H1 (cell line): ENCODE data around the gene SBNO2. TPM values are rescaled to one million over a fixed set of nuclear protein-coding genes. Genes with fewer than 3 reads are reported as not detected.

ENCODE experiments used
- CTCF ChIA-PET: fragments of 300-600 bp; sonication (Branson Sonifier 250); formaldehyde crosslinking; loops from one replicate; lab custom pipeline; 2021; ENCODE audit not compliant: partially characterized antibody; lab: Charles Lee
- POLR2A ChIA-PET: fragments of 300-600 bp; sonication (Branson Sonifier 250); formaldehyde crosslinking; loops from one replicate; lab custom pipeline; 2021; ENCODE audit warnings: inconsistent platforms; ENCODE audit not compliant: partially characterized antibody; lab: Charles Lee
- DNase-seq, 2 experiments: peaks; one replicate each; pipeline versions ENCODE4 v3.0.0 to v3.0.0-alpha.2; 2010 to 2022; ENCODE audit warnings: low spot score in 2 of 2, low read depth in 1 of 2, mixed read lengths in 1 of 2
- FAIRE-seq: peaks from 2 replicates; lab custom pipeline; 2011; peaks lifted over from hg19 to GRCh38; lab: Jason Lieb, UNC
- H2AFZ ChIP-seq: 2 replicates; pipeline ENCODE4 v1.8.1; 2012; ENCODE audit warnings: low read length, inconsistent platforms
- H2AK5ac ChIP-seq: 2 replicates; pipeline ENCODE4 v1.6.1; 2013; ENCODE audit warnings: low read depth, low read length
- H2BK120ac ChIP-seq: replicated peaks from 2 replicates; pipeline ENCODE3; 2013; ENCODE audit warnings: low read depth, low read length, inconsistent platforms
- H2BK12ac ChIP-seq: 2 replicates; pipeline ENCODE4 v1.6.1; 2013; ENCODE audit warnings: low read depth, low read length
- H2BK15ac ChIP-seq: 2 replicates; pipeline ENCODE4 v1.6.1; 2013; ENCODE audit warnings: low read length
- H2BK20ac ChIP-seq: 2 replicates; pipeline ENCODE4 v1.6.1; 2013; ENCODE audit warnings: low read length
- H2BK5ac ChIP-seq: 2 replicates; pipeline ENCODE4 v1.6.1; 2013; ENCODE audit warnings: low read depth, low read length
- H3K14ac ChIP-seq: 2 replicates; pipeline ENCODE4 v1.6.1; 2013; ENCODE audit warnings: inconsistent platforms; ENCODE audit not compliant: insufficient read length
- H3K18ac ChIP-seq: 2 replicates; pipeline ENCODE4 v1.6.1; 2013; ENCODE audit warnings: low read length; ENCODE audit errors: extremely low read depth
- H3K23ac ChIP-seq: 2 replicates; pipeline ENCODE4 v1.6.1; 2013; ENCODE audit warnings: inconsistent platforms; ENCODE audit not compliant: insufficient read length
- H3K23me2 ChIP-seq: 2 replicates; pipeline ENCODE4 v1.6.1; 2013; ENCODE audit warnings: low read depth, low read length
- H3K27ac ChIP-seq: 2 replicates; pipeline ENCODE4 v1.6.1; 2011; ENCODE audit warnings: low read depth, low read length, inconsistent platforms
- H3K27me3 ChIP-seq, 4 experiments: replicated peaks in 1 of 4; 1 replicate in 1 of 4; 2 replicates in 3 of 4; pipeline versions ENCODE4 v1.6.1 to v1.8.1; 2011 to 2013; ENCODE audit warnings: low read length in 3 of 4, mild to moderate bottlenecking in 3 of 4, inconsistent platforms in 2 of 4, mixed read lengths in 2 of 4, moderate library complexity in 1 of 4; ENCODE audit not compliant: control insufficient read depth in 3 of 4, insufficient read depth in 3 of 4; ENCODE audit errors: extremely low read depth in 1 of 4
- H3K36me3 ChIP-seq, 4 experiments: 2 replicates each; pipeline versions ENCODE4 v1.6.1 to v1.8.1; 2011 to 2013; ENCODE audit warnings: mild to moderate bottlenecking in 4 of 4, low read length in 3 of 4, moderate library complexity in 2 of 4, control low read depth in 1 of 4, inconsistent platforms in 1 of 4; ENCODE audit not compliant: insufficient read depth in 4 of 4, control insufficient read depth in 2 of 4
- H3K4ac ChIP-seq: replicated peaks from 2 replicates; pipeline ENCODE3; 2013; ENCODE audit warnings: low read length, low read depth, mixed read lengths, inconsistent platforms; ENCODE audit not compliant: insufficient read length
- H3K4me1 ChIP-seq, 4 experiments: replicated peaks in 1 of 4; 1 replicate in 1 of 4; 2 replicates in 3 of 4; pipeline versions ENCODE4 v1.6.1 to v1.8.1; 2011 to 2013; ENCODE audit warnings: low read length in 3 of 4, inconsistent platforms in 2 of 4, mixed read lengths in 1 of 4; ENCODE audit not compliant: insufficient read depth in 4 of 4, control insufficient read depth in 3 of 4
- H3K4me2 ChIP-seq, 2 experiments: 2 replicates each; pipeline versions ENCODE4 v1.6.1 to v1.8.1; 2011 to 2013; ENCODE audit warnings: low read depth in 2 of 2, low read length in 2 of 2, control low read depth in 1 of 2, inconsistent platforms in 1 of 2, mild to moderate bottlenecking in 1 of 2; ENCODE audit not compliant: insufficient read depth in 1 of 2
- H3K4me3 ChIP-seq, 4 experiments: fragments of 200-600, 300-600 bp in 1 of 4; sonication (generic), shearing (Covaris generic), sonication (Bioruptor Twin) in 1 of 4; 2 replicates each; pipeline versions ENCODE4 v1.5.1 to v1.8.1; 2011 to 2016; ENCODE audit warnings: low read length in 4 of 4, low read depth in 3 of 4, control low read depth in 2 of 4, inconsistent platforms in 2 of 4, mild to moderate bottlenecking in 2 of 4, mixed read lengths in 1 of 4, moderate library complexity in 1 of 4; ENCODE audit not compliant: insufficient read depth in 2 of 4; ENCODE audit errors: extremely low read depth in 1 of 4
- H3K56ac ChIP-seq: replicated peaks from 2 replicates; pipeline ENCODE3; 2013; ENCODE audit warnings: low read depth, mild to moderate bottlenecking, mixed read lengths, low read length, inconsistent platforms; ENCODE audit not compliant: insufficient read length
- H3K79me1 ChIP-seq: 2 replicates; pipeline ENCODE4 v1.6.1; 2013; ENCODE audit warnings: low read depth, low read length, control low read depth
- H3K79me2 ChIP-seq, 2 experiments: 2 replicates each; pipeline versions ENCODE4 v1.6.1 to v1.8.1; 2012 to 2013; ENCODE audit warnings: low read length in 2 of 2, mild to moderate bottlenecking in 2 of 2, inconsistent platforms in 1 of 2; ENCODE audit not compliant: insufficient read depth in 2 of 2, control insufficient read depth in 1 of 2
- H3K9ac ChIP-seq, 4 experiments: replicated peaks in 1 of 4; 1 replicate in 1 of 4; 2 replicates in 3 of 4; pipeline versions ENCODE4 v1.6.1 to v1.8.1; 2011 to 2013; ENCODE audit warnings: low read depth in 3 of 4, low read length in 3 of 4, control low read depth in 2 of 4, mild to moderate bottlenecking in 2 of 4, moderate library complexity in 2 of 4, inconsistent platforms in 1 of 4; ENCODE audit errors: extremely low read depth in 1 of 4
- H3K9me3 ChIP-seq, 2 experiments: 2 replicates each; pipeline versions ENCODE4 v1.6.1 to v1.8.1; 2012 to 2013; ENCODE audit warnings: mild to moderate bottlenecking in 2 of 2, moderate library complexity in 2 of 2, control low read depth in 1 of 2, inconsistent platforms in 1 of 2, low read depth in 1 of 2, low read length in 1 of 2, mixed read lengths in 1 of 2; ENCODE audit not compliant: insufficient read depth in 2 of 2
- H4K20me1 ChIP-seq, 2 experiments: replicated peaks in 1 of 2; 2 replicates each; pipeline versions ENCODE3 to v1.8.1; 2011 to 2013; ENCODE audit warnings: inconsistent platforms in 2 of 2, low read length in 2 of 2, mild to moderate bottlenecking in 1 of 2; ENCODE audit not compliant: insufficient read depth in 2 of 2, control insufficient read depth in 1 of 2
- H4K5ac ChIP-seq: 2 replicates; pipeline ENCODE4 v1.6.1; 2013; ENCODE audit warnings: low read length, low read depth, mixed read lengths, inconsistent platforms; ENCODE audit not compliant: insufficient read length
- H4K8ac ChIP-seq: 2 replicates; pipeline ENCODE4 v1.8.0; 2013; ENCODE audit warnings: mild to moderate bottlenecking, moderate library complexity, low read length, inconsistent platforms; ENCODE audit not compliant: insufficient read depth; ENCODE audit errors: extremely low read depth
- H4K91ac ChIP-seq: replicated peaks from 2 replicates; pipeline ENCODE3; 2013; ENCODE audit warnings: low read length, mixed read lengths, inconsistent platforms; ENCODE audit not compliant: insufficient read length
- CEBPB ChIP-seq: IDR thresholded peaks from 2 replicates; pipeline ENCODE4 v1.6.1; 2012; ENCODE audit warnings: low read depth, low read length
- EZH2 ChIP-seq: fragments of 200-600 bp; sonication (generic); IDR thresholded peaks from 2 replicates; pipeline ENCODE4 v1.7.1; 2012; ENCODE audit warnings: low read depth, mild to moderate bottlenecking, moderate library complexity, low read length, inconsistent platforms; ENCODE audit not compliant: severe bottlenecking
- NRF1 ChIP-seq: IDR thresholded peaks from 2 replicates; pipeline ENCODE4 v1.6.1; 2011; ENCODE audit warnings: mild to moderate bottlenecking, low read depth, low read length, improper control_type of control experiment
- POLR2A ChIP-seq, 2 experiments: IDR thresholded peaks; 1 replicate in 1 of 2; 2 replicates in 1 of 2; pipeline ENCODE4 v1.6.1; 2011; ENCODE audit warnings: low read depth in 2 of 2, low read length in 2 of 2, mild to moderate bottlenecking in 2 of 2; ENCODE audit errors: control extremely low read depth in 1 of 2
- POLR2AphosphoS5 ChIP-seq: IDR thresholded peaks from 2 replicates; pipeline ENCODE4 v1.6.1; 2011; ENCODE audit warnings: low read depth, low read length
- WGBS, 2 experiments: shearing (Covaris generic) in 1 of 2; methylation state at CpG; one replicate each; pipeline versions ENCODE4 v1.1.6 to v1.1.7; 2013 to 2015; ENCODE audit warnings: low lambda C conversion rate in 2 of 2, mixed read lengths in 2 of 2, inconsistent platforms in 1 of 2, low coverage in 1 of 2, missing lambda C conversion rate in 1 of 2; ENCODE audit not compliant: insufficient replicate concordance in 2 of 2, insufficient coverage in 1 of 2, insufficient read length in 1 of 2; ENCODE audit errors: extremely low coverage in 1 of 2, missing lambda C conversion rate in 1 of 2; 5-methylcytosine and 5-hydroxymethylcytosine counted together
- polyA plus RNA-seq, 7 experiments: library from polyadenylated mRNA; depleted of rRNA in 3 of 7; stranded (reverse) in 5 of 7; unstranded in 2 of 7; fragments of >200 nt in 5 of 7; fragments of 200-250 nt in 2 of 7; gene quantifications; 1 replicate in 5 of 7; 2 replicates in 1 of 7; 4 replicates in 1 of 7; pipeline versions ENCODE4 v1.2.1 to v1.2.3, GENCODE V29; 2011 to 2013; ENCODE audit warnings: missing spikeins in 2 of 7, mixed read lengths in 2 of 7
- total RNA-seq: library from RNA; stranded (reverse); fragmentation: NEBNext Ultra II Directional; extraction: Animal tissue kit (Norgen Biotek cat#: 25700); gene quantifications from 2 replicates; pipeline ENCODE4 v1.2.1, GENCODE V29; 2021
- TF ChIP-seq, protein P1 (sequence below), 3 experiments: IDR thresholded peaks; 1 replicate in 2 of 3; 2 replicates in 1 of 3; pipeline versions ENCODE4 v1.5.1 to v1.6.1; 2011; ENCODE audit warnings: low read length in 3 of 3, mild to moderate bottlenecking in 3 of 3, inconsistent platforms in 2 of 3, low read depth in 1 of 3, moderate library complexity in 1 of 3; ENCODE audit not compliant: insufficient read depth in 1 of 3; ENCODE audit errors: control extremely low read depth in 1 of 3

The SBNO2 gene
- total and polyA plus RNA-seq, 2 of the 8 experiments (the other 6 are each of a cell fraction or from before 2014, with no cell fraction given): 12.2 to 31.4 TPM

DNA sequence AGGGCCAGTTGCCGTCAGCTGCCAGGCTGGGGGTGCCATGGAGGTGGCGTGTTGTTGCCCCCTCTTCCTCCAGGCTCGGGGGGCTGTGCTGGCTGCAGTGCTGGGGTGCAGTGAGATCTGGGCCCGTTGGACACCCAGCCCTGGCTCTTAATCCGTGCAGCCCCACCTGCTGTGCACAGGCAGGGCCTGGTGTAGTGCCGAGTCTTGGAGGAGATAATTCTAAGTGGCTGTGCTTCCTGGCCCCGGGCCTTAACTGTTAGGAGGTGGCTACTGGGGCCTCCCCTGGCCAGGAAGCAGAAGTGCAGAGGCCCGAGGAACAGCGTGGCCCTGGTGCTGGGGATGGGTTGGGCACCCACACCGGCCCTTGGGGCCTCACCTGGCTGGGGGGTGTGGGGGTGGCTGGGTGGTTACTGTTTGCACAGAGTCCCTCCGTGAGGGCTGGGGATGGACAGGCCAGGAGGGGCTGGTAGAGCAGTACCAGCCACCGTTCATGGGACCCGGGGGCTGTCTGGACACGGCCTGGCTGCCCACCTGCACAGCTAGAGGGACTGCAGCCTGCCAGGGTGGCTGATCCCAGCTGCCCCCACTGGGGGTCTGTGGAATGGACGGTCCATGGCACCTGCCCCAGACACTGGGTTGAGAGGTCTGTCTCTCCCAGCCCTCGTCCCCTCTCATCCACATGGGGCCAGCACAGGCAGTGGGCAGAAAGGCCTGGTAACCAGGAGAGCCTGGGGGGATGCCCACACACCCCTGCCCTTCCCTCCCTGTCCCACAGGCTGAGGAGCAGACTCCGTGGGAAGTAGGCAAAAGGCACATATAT lies 67.0 kb downstream of the SBNO2 start:
- TF ChIP-seq POLR2AphosphoS5 (peak; percentile 26; the same call in 1 of the 2 replicates), CEBPB (no peak), POLR2A (IDR thresholded peaks at IDR 0.05; ENCODE audit: control extremely low read depth in 1 of 2, low read depth in 2 of 2, low read length in 2 of 2) (peak in 1 of 2 experiments; percentile 7; a peak in 1 of 3 replicates), NRF1 (no peak), EZH2 (no peak)
- TF ChIP-seq, protein P1, sequence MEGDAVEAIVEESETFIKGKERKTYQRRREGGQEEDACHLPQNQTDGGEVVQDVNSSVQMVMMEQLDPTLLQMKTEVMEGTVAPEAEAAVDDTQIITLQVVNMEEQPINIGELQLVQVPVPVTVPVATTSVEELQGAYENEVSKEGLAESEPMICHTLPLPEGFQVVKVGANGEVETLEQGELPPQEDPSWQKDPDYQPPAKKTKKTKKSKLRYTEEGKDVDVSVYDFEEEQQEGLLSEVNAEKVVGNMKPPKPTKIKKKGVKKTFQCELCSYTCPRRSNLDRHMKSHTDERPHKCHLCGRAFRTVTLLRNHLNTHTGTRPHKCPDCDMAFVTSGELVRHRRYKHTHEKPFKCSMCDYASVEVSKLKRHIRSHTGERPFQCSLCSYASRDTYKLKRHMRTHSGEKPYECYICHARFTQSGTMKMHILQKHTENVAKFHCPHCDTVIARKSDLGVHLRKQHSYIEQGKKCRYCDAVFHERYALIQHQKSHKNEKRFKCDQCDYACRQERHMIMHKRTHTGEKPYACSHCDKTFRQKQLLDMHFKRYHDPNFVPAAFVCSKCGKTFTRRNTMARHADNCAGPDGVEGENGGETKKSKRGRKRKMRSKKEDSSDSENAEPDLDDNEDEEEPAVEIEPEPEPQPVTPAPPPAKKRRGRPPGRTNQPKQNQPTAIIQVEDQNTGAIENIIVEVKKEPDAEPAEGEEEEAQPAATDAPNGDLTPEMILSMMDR (IDR thresholded peaks at IDR 0.05; ENCODE audit: control extremely low read depth in 1 of 3, insufficient read depth in 1 of 3, low read depth in 1 of 3, low read length in 3 of 3): peak in 1 of 3 experiments; percentile 5; a peak in 1 of 4 replicates
- TF ChIP-seq, all 59 proteins: peak for 3
- peaks cover 0 to 15% (median 7%) of the 10 kb centered on the region in 4 experiments; a peak in 5 of 7 replicates for H3K4me1 ChIP-seq
- H4K8ac ChIP-seq: peak overlapping the region; percentile 3
- no peak overlapping the region for H3K14ac ChIP-seq
- no peak overlapping the region for H4K5ac ChIP-seq
- FAIRE-seq (no peak), DNase-seq (no peak)
- peaks cover 4% of the 10 kb centered on the region for H3K79me1 ChIP-seq
- no peak overlapping the region for H2BK15ac ChIP-seq
- peaks cover 8 to 32% (median 17%) of the 10 kb centered on the region in 4 experiments; a peak in 6 of 8 replicates for H3K36me3 ChIP-seq
- no peak overlapping the region for H3K4ac ChIP-seq
- 0 out of 2 replicates have a peak overlapping the region, but pooled peaks have one; percentile 7 for H3K27ac ChIP-seq
- no peaks in the 10 kb centered on the region; a peak in 1 of 4 replicates for H3K79me2 ChIP-seq
- no peak overlapping the region for H2BK120ac ChIP-seq
- WGBS, 2 experiments: 90% methylated on average over 13 of the region's 17 CpGs; no CpG with 5 or more reads in 1 of the 2 experiments
- no peak overlapping the region for H3K56ac ChIP-seq
- H3K4me2 ChIP-seq: no peak overlapping the region
- H3K9me3 ChIP-seq: no peaks in the 10 kb centered on the region
- no peak overlapping the region for H2BK20ac ChIP-seq
- no peak overlapping the region for H3K9ac ChIP-seq
- no peak overlapping the region for H2BK12ac ChIP-seq
- H3K18ac ChIP-seq: no peak overlapping the region
- H3K23ac ChIP-seq: no peak overlapping the region
- H3K27me3 ChIP-seq: no peaks in the 10 kb centered on the region
- H3K4me3 ChIP-seq: no peak overlapping the region
- H2BK5ac ChIP-seq: no peak overlapping the region
- H2AK5ac ChIP-seq: no peak overlapping the region
- H4K91ac ChIP-seq: no peak overlapping the region
- peaks cover 7% of the 10 kb centered on the region; the same call in 1 of the 2 replicates for H3K23me2 ChIP-seq
- H2AFZ ChIP-seq: no peak overlapping the region
- peaks cover 5 to 14% of the 10 kb centered on the region in 2 experiments for H4K20me1 ChIP-seq
- CTCF ChIA-PET: interaction anchor here (0.5 to 2.1 kb wide), 7 partner anchors 9 to 92 kb away, joined by 3 to 5 read pairs (median 3); no protein-coding TSS in a partner anchor
- POLR2A ChIA-PET: interaction anchor here (0.9 to 9.8 kb wide), 10 partner anchors 8 to 129 kb away, joined by 3 to 116 read pairs (median 4); partner anchors contain the start of genes ABCA7 and RNU6-2
